ENCODE data around the gene CLCNKB.

The CLCNKB gene

DNA sequence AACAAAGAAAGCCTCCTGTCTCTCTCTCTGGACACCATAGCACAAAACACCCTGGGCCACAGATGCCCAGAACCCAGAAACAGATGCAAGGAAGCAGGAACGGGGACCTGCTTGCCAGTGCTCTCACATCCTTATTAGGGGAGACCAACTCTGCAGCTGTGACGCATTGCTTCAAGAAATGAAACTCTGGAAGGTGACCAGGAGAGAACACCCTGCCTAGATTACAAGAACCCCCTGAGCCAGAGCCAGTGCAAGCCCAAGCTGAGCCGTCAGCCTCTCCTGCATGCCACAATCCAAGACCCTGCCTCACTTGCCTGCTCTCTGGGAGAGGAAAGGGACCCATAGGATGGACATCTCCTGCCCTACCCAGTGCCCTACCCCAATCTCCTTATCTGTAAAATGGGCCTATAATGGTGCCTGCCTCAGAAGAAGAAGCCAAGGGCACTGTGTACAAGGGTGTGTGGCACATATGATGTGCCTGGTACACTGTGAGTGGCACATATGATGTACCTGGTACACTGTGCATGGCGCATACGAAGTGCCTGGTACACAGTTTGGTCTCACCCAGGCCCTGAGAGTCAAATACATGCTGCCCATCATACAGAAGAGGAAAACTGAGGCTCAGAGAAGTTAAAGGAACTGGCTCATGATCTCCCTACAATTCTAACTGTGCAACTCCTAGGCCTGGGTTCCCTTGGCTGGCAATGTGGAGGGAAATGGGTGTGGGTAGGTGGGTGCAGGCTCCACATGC is 46.7 kb downstream of the CLCNKB start:
- no peak for DNase-seq (ENCODE audit: insufficient read length)
- TF ChIP-seq TAF1 (IDR thresholded peaks at IDR 0.05; ENCODE audit: borderline replicate concordance, low read depth, low read length): no peak
- TF ChIP-seq POLR2A (IDR thresholded peaks at IDR 0.05; ENCODE audit: low read depth, low read length): no peak
- no peak for TF ChIP-seq POLR2AphosphoS5 (IDR thresholded peaks at IDR 0.05; ENCODE audit: low read depth, low read length)
- no peak for FAIRE-seq

GRCh38 chr1:16091296-16091695 is 47.7 kb downstream of the CLCNKB start:
- no peak for DNase-seq (ENCODE audit: insufficient read length)
- FAIRE-seq: no peak
- no peak for TF ChIP-seq POLR2AphosphoS5 (IDR thresholded peaks at IDR 0.05; ENCODE audit: low read depth, low read length)
- no peak for TF ChIP-seq TAF1 (IDR thresholded peaks at IDR 0.05; ENCODE audit: borderline replicate concordance, low read depth, low read length)
- no peak for TF ChIP-seq POLR2A (IDR thresholded peaks at IDR 0.05; ENCODE audit: low read depth, low read length)

GRCh38 chr1:16092097-16092922 is 48.7 kb downstream of the CLCNKB start:
- TF ChIP-seq TAF1 (IDR thresholded peaks at IDR 0.05; ENCODE audit: borderline replicate concordance, low read depth, low read length) (no peak), POLR2AphosphoS5 (IDR thresholded peaks at IDR 0.05; ENCODE audit: low read depth, low read length) (no peak), POLR2A (IDR thresholded peaks at IDR 0.05; ENCODE audit: low read depth, low read length) (no peak)
- FAIRE-seq (no peak), DNase-seq (ENCODE audit: insufficient read length) (no peak)

DNA sequence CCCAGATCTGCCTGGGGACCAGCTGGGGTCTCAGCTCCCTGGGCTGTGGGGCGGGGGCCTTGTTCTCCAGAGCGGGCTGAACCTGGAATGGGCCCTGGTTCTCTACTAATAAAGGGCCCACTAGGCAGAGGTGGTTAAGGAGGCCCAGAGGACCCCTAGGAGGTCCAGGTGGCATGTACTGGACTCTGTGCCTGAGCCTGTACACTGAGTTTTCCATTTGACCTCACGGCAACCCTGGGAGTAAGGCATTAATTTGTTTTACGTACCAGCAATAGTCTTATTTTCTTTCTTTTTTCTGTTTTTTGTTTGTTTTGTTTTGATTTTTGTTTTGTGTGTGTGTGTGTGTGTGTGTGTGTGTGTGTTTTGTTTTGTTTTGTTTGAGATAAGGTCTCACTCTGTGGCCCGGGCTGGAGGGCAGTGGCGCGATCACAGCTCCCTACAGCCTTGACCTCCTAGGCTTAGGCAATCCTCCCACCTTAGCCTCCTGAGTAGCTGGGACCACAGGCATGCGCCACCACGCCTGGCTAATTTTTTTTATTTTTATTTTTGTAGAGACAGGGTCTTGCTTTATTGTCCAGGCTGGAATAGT is 49.4 kb downstream of the CLCNKB start:
- FAIRE-seq: no peak
- no peak for TF ChIP-seq TAF1 (IDR thresholded peaks at IDR 0.05; ENCODE audit: borderline replicate concordance, low read depth, low read length)
- no peak for TF ChIP-seq POLR2A (IDR thresholded peaks at IDR 0.05; ENCODE audit: low read depth, low read length)
- no peak for TF ChIP-seq POLR2AphosphoS5 (IDR thresholded peaks at IDR 0.05; ENCODE audit: low read depth, low read length)

DNA sequence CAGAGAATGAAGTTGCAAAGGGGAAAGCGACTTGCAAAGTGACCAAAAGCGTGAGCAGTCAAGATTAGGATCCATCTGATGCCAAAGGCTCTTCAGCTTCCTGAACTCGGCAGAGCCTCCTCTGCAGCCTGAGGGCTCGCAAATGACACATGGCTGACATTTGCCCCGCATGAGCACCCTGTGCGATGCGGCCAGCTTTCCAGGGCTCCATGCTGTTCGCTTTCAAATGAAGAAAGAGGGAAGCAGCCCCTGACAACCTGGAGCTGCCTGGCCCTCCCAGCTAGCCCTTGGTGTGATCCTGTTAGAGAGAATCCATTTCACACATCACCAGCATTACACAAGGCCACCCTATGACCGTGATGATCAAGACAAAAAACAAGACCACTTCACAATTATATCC is 50.0 kb downstream of the CLCNKB start:
- TF ChIP-seq POLR2A (IDR thresholded peaks at IDR 0.05; ENCODE audit: low read depth, low read length) (no peak), TAF1 (IDR thresholded peaks at IDR 0.05; ENCODE audit: borderline replicate concordance, low read depth, low read length) (no peak), POLR2AphosphoS5 (IDR thresholded peaks at IDR 0.05; ENCODE audit: low read depth, low read length) (no peak)
- FAIRE-seq (no peak), DNase-seq (ENCODE audit: insufficient read length) (no peak)

More for the DNA sequence above, 49.4 kb downstream of the CLCNKB start:
- DNase-seq (ENCODE audit: insufficient read length): no peak

DNA sequence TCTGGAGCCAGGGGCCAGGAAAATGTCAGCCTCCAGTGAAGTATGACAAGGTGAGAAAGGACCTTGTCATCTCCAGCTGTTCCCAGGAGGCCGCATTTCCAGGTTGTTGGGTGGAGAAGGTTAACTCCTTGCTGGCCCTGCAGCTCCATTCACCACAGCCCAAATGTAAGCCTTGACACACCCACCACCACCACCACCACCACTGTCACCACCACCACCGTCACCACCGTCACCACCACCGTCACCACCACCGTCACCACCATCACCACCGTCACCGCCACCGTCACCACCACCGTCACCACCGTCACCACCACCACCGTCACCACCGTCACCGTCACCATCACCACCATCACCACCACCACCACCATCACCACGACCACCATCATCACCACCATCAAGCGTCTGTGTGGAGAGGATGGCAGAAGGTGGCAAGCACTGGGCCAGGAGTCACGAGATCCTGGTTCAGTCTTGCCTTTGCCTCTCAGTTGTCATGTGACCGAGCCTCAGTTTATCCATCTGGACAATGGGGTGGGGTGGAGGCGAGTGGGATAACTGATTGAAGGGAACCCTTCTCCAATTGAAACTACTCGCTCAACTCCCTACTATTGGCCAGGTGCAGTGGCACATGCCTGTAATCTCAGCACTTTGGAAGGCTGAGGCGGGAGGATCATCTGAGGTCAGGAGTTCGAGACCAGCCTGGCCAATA is 51.0 kb downstream of the CLCNKB start:
- FAIRE-seq (no peak), DNase-seq (ENCODE audit: insufficient read length) (no peak)
- TF ChIP-seq TAF1 (IDR thresholded peaks at IDR 0.05; ENCODE audit: borderline replicate concordance, low read depth, low read length) (no peak), POLR2AphosphoS5 (IDR thresholded peaks at IDR 0.05; ENCODE audit: low read depth, low read length) (no peak), POLR2A (IDR thresholded peaks at IDR 0.05; ENCODE audit: low read depth, low read length) (no peak)

DNA sequence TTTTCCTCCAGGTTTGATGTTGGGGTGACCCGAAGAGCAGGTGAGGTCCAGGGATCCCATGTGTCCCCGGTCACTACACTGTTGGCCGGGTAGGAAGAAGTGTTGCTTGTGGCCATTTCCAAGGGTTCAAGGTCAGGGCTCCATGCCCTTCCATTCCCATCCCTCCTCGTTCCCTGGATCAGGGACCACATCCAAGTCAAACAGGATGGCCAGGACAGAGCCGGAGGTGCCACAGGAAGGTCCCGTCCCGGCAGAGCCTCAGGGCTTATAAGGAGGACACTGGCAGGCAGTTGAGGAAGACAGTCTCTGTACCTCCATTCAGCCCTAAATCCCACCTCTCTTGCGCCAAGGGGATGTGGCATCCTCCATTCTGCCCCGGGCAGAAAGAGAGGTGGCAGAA is 51.9 kb downstream of the CLCNKB start:
- DNase-seq (ENCODE audit: insufficient read length) (no peak), FAIRE-seq (no peak)
- no peak for TF ChIP-seq POLR2A (IDR thresholded peaks at IDR 0.05; ENCODE audit: low read depth, low read length)
- no peak for TF ChIP-seq POLR2AphosphoS5 (IDR thresholded peaks at IDR 0.05; ENCODE audit: low read depth, low read length)
- no peak for TF ChIP-seq TAF1 (IDR thresholded peaks at IDR 0.05; ENCODE audit: borderline replicate concordance, low read depth, low read length)

DNA sequence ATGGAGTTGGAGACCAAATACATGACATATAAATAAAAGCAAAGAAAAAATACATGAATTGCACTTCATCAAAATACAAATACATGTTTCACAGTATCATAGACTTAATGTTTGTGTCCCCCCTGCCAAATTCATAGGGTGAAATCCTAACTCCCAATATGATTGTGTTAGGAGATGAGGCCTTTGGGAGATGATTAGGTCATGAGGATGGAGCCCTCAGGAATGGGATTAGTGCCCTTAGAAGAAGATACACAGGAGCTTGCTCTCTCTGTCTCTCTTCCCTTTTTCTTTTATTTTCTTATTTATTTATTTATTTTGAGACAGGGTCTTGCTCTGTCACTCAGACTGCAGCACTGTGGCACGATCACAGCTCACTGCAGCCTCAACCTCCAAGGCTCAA is 55.8 kb downstream of the CLCNKB start:
- DNase-seq (ENCODE audit: insufficient read length): no peak
- FAIRE-seq: no peak
- TF ChIP-seq TAF1 (IDR thresholded peaks at IDR 0.05; ENCODE audit: borderline replicate concordance, low read depth, low read length): no peak

GRCh38 chr1:16101623-16102022 is 58.0 kb downstream of the CLCNKB start:
- FAIRE-seq (no peak), DNase-seq (ENCODE audit: insufficient read length) (no peak)
- TF ChIP-seq POLR2A (IDR thresholded peaks at IDR 0.05; ENCODE audit: low read depth, low read length) (no peak), POLR2AphosphoS5 (IDR thresholded peaks at IDR 0.05; ENCODE audit: low read depth, low read length) (no peak), TAF1 (IDR thresholded peaks at IDR 0.05; ENCODE audit: borderline replicate concordance, low read depth, low read length) (no peak)

Measured in GM12892 (cell line).